Measurements from ENCODE around the gene ARL8B.

The ARL8B gene

DNA sequence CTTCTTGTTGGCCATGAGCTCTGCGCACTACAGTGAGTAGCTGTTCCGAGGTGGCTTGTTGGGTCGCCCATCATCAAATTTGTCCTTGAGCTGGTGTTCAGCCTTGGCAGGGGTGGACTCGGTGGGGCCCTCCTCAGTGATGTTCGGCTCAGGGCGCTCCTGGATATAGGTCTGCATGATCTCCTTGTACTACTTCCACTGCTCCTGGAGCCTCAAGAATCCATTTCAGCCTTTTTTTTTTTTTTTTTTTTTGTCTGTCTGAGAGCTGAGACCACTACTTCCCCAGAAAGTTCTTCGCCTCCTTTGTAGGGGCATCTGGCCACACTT is 39.3 kb upstream of the ARL8B start:
- DNase-seq (ENCODE audit: low spot score): no peak

DNA sequence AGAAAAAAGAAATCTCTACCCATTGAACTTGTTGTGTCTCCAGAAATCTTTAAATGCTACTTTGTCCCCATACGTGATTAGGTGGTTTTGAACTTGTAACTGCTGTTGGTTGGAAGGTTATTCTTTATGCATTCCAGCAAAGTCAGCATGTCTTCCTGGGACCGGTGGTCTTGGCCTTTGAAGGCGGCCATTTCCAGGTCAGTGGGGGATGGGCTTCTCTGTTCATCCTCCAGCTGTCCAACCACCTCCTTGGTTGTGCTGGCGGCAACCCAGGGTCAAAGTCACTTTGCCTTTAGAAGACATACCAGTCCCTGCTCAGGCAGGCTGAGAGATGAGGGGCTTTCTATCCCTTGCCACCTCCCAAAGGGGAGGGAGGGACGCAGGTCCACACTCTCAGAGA is 37.9 kb upstream of the ARL8B start:
- no peak for DNase-seq (ENCODE audit: low spot score)
- in situ Hi-C loops (cut with MboI; ENCODE audit: low pct_unique_long_range_greater_than_20kb, low sequenced_read_pairs, unreplicated experiment): no loop called here
- TF ChIP-seq, protein P1, sequence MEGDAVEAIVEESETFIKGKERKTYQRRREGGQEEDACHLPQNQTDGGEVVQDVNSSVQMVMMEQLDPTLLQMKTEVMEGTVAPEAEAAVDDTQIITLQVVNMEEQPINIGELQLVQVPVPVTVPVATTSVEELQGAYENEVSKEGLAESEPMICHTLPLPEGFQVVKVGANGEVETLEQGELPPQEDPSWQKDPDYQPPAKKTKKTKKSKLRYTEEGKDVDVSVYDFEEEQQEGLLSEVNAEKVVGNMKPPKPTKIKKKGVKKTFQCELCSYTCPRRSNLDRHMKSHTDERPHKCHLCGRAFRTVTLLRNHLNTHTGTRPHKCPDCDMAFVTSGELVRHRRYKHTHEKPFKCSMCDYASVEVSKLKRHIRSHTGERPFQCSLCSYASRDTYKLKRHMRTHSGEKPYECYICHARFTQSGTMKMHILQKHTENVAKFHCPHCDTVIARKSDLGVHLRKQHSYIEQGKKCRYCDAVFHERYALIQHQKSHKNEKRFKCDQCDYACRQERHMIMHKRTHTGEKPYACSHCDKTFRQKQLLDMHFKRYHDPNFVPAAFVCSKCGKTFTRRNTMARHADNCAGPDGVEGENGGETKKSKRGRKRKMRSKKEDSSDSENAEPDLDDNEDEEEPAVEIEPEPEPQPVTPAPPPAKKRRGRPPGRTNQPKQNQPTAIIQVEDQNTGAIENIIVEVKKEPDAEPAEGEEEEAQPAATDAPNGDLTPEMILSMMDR (IDR thresholded peaks at IDR 0.05; ENCODE audit: extremely low read depth, insufficient read depth, missing control alignments): no peak

More for the DNA sequence above, 39.3 kb upstream of the ARL8B start:
- in situ Hi-C loops (cut with MboI; ENCODE audit: low pct_unique_long_range_greater_than_20kb, low sequenced_read_pairs, unreplicated experiment): no loop called here
- TF ChIP-seq, protein P1 (IDR thresholded peaks at IDR 0.05; ENCODE audit: extremely low read depth, insufficient read depth, missing control alignments): no peak

DNA sequence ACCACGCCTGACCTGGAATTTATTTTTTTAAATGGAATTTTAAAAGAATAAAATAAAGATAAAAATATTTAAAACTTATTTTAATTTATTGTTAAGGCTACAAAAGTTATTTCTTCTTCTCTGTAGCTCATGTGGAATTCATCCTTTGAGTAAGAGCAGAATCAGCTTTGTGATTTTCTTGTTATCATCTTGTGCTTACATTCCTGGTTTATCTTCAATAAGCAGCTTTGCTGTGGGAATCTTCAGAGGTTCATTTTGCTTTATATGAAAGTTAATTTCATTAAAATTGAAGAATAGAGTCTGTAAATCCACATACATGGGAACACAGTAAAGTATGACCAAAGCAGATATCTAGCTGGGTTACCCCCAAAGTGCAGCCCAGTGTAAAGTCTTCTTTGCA is 35.4 kb upstream of the ARL8B start:
- TF ChIP-seq, protein P1 (IDR thresholded peaks at IDR 0.05; ENCODE audit: extremely low read depth, insufficient read depth, missing control alignments): no peak
- DNase-seq (ENCODE audit: low spot score): no peak
- in situ Hi-C loops (cut with MboI; ENCODE audit: low pct_unique_long_range_greater_than_20kb, low sequenced_read_pairs, unreplicated experiment): no loop called here

DNA sequence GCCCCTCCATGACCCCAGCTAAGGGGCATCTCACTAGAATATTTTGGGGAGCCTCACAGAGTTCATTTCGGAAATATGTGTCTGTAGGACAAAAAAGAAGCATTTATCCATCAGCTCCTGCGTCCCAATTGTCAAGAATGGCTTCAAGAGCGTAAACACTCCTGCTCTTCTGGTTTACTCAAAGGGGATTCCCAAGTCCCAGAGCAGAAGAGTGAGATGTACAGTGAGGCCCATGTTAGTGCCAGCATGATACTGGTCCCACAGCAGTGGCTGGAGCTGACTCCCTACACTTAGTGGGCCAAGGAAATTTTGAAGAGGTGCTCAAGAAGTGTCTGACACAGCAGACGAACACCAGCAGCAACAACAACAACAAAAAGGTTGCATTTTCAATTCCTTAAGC is 34.9 kb upstream of the ARL8B start:
- TF ChIP-seq, protein P1 (IDR thresholded peaks at IDR 0.05; ENCODE audit: extremely low read depth, insufficient read depth, missing control alignments): no peak
- in situ Hi-C loops (cut with MboI; ENCODE audit: low pct_unique_long_range_greater_than_20kb, low sequenced_read_pairs, unreplicated experiment): no loop called here
- DNase-seq (ENCODE audit: low spot score): no peak

DNA sequence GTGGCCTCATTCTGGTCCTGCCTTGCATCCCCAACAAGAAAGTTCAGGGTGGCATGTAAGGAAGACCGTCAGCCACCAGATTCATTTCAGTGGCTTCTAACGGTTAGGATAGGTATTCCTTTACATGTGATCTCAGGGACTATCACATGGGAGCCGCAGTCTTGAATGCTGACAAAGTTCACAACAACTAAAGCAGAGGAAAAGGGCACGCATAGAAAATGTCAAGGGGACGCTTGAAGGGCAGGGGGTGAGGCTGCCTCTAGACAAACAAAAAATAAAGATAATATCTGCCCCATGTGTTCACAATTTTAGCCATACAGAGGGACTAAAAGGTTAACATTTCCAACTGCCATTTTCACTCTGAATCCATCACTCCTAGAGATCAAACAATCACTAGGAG is 31.9 kb upstream of the ARL8B start:
- no peak for DNase-seq (ENCODE audit: low spot score)
- in situ Hi-C loops (cut with MboI; ENCODE audit: low pct_unique_long_range_greater_than_20kb, low sequenced_read_pairs, unreplicated experiment): no loop called here
- TF ChIP-seq, protein P1 (IDR thresholded peaks at IDR 0.05; ENCODE audit: extremely low read depth, insufficient read depth, missing control alignments): no peak

DNA sequence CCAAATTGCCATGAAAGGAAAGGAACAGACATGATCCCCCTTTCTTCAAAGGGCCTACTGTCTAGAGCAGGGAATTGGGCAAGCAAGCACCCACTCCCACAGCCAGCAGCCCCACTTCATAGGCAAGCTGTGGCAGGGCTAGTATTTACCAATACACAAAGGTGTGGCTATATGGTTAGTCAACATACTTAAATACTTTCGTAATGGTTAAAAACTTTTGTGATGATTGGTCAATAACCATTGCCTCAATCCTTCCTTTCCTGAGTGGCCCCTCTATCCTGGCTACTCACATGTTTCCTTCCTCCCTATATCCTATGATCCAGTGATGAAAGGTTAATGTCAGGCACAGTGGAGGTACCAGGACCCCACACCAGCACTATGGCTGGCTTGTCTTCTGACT is 30.1 kb upstream of the ARL8B start:
- TF ChIP-seq, protein P1 (IDR thresholded peaks at IDR 0.05; ENCODE audit: extremely low read depth, insufficient read depth, missing control alignments): no peak
- DNase-seq (ENCODE audit: low spot score): no peak
- in situ Hi-C loops (cut with MboI; ENCODE audit: low pct_unique_long_range_greater_than_20kb, low sequenced_read_pairs, unreplicated experiment): no loop called here

DNA sequence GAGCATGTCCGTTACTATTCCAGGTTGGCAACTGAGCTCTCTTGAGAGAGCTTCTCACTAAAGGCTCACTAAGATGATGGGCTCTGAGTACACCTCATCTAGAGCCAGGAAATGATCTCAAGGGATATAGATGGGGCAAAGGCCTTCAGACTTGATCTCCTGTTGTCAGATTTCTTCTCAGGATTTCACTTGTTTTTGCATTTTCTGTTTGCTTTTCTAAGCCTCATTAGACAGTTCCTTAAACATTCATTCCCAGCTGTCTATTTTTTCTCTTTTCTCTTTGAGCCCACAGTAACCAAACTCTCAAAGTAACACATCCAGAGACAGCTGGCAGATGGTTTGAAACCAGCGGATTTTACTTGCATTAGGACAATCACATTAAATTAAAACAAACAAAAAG is 28.4 kb upstream of the ARL8B start:
- no peak for DNase-seq (ENCODE audit: low spot score)
- in situ Hi-C loops (cut with MboI; ENCODE audit: low pct_unique_long_range_greater_than_20kb, low sequenced_read_pairs, unreplicated experiment): no loop called here
- TF ChIP-seq, protein P1 (IDR thresholded peaks at IDR 0.05; ENCODE audit: extremely low read depth, insufficient read depth, missing control alignments): no peak
